Stimulated activated CD4-positive, alpha-beta T cell treated with anti-CD3 and anti-CD28 coated beads, Interleukin-2, amount 100 ng/mL, for 48 hours (primary cell): Measurements from ENCODE around the gene PLBD2.
A peak's percentile ranks its signal among the peaks of the same experiment; 100 is the strongest.
"Not testable (repeated sequence)": the region's sequence is repeated elsewhere in the genome, so short reads cannot be mapped to it uniquely, and the experiment has no call there.

Experiments used
- DNase-seq, 2 donors: peaks; one replicate each; pipeline ENCODE4 v3.0.0-alpha.2; 2020

PLBD2 gene

DNA sequence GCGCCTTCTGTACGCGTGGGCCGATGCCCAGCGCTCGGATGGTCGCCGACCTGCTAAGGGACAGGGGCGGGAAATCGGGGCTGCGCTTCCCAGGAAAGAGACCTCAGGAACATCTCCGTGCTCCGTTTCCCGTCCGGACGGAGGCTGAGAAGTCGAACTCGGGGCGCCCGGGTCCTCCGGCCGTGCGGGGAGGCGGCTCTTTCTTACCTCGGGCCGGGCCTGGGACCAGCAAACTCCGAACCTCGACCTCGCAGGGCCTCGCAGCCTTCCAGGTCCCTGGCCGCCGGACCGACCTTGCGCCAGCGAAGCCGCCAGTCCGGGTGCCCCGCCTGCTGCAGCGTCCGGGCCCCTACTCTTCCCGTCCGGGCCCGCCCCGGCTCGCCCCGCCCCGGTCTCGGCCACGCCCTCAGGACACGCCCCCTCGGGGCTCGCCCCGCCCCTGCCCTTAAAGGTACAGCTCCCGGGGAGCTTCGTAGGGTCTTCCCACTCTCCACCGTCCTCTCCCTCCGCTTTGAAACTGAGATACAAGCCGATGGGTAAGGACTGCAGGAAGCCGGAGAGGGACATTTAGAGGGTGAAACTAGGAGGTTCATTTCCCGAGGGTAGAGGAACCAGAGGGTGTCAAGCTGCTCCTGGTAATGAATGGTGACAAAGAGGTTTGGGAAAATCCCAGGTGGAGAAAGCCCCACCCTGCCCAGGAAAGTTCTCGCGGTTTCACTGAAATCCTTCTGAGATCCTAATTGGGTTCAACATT, 23.4 kb upstream of the PLBD2 start, which contains the start of gene SLC8B1:
Gene SLC8B1, minus strand, starts transcription at position 324 of the 754 bp plus-strand sequence. CDS start 2,231 bp downstream, outside the sequence.
- DNase-seq, result peak; percentile 93 to 96

DNA sequence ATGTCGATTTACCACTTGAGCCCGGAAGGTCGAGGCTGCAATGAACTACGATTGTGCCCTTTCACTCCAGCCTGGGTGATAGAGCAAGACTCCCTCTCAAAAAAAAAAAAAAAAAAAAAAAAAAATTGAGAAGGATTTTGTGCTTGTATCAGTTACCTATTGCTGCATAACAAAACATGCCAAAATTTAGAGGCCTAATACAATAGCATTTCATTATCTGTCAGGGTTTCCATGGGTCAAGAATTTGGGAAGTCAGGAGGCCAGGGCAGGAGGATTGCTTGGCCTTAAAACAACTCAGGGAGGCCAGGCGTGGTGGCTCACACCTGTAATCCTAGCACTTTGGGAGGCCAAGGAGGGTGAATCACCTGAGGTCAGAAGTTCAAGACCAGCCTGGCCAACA, 18.8 kb upstream of the PLBD2 start:
- DNase-seq, result no peak

- no peak for DNase-seq
Observed at GRCh38 chr12:113340061-113340460, 18.3 kb upstream of the PLBD2 start.

GRCh38 chr12:113341535-113341934, 16.9 kb upstream of the PLBD2 start:
- DNase-seq, result no peak

GRCh38 chr12:113345318-113345717, 13.1 kb upstream of the PLBD2 start:
- no peak for DNase-seq

- DNase-seq, result no peak
Observed at GRCh38 chr12:113346353-113346752, 12.0 kb upstream of the PLBD2 start.

DNA sequence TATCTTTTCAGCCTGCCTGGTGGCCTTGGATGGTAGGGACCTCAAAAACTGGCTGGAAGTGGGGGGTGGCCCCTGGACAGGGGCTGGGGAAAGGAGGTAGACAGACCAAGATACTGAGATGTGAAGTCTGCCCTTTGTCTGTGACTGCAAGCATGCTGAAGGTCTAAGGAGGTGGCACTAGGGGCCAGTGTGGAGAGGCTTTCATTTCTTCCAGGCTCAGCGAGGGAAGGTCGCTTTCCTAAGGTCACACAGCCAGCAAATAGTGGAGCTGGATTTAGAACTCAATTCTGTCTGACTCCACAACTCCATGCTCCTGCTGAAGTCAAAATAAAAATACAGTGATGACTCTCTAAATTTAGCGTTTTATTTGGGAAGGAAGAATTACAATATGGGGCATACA, 11.3 kb upstream of the PLBD2 start:
- no peak for DNase-seq

- DNase-seq, result no peak
Observed at GRCh38 chr12:113347892-113348291, 10.5 kb upstream of the PLBD2 start.

DNA sequence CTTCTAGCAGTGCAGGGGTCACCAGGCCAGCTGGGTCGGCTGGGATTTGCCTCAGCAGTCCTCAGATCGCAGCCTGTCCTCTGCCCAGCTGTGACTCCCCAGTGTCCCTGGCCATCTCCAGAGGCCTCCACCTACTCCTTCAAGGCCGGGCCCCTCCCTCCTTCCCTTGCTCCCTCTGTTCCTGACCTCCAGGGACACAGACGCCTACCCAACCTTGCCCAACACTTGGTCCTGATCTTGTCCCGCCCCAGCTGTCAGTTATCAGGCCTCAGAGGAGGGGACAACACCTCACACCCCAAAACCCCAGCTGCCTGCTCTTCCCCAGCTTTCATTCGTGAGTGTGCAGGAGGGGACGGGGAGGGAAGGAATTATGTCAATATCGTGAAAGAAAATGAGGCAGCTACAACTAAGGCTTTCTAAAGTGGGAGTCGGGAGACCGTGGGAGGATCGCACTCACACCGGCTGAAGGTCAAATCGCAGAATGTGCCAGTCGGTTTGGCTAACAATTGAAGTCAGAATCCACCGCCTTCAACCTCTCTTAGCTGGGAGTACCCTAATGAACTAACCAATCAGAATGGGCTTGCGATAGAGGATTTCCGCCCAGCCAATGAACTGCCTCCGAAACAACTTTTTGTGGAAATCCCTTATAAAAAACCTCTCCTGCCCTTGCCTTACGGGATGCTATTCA, 9.4 kb upstream of the PLBD2 start:
- no peak for DNase-seq

DNA sequence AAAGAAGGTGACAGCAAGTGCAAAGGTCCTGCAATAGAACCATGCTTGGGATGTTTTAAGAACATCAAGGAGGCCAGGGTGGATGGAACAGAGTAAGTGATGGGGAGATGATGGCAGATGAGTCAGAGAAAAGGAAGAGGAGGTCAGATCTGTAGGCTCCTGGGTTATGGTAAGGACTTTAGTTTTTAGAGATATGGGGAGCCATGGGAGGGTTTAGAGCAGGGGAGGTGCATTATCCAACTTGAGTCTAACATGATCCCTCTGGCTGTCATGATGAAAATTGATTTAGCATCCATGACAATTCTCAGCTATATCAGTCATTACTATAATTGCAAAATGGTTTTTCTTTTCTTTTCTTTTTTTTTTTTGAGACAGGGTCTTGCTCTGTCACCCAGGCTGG, 7.3 kb upstream of the PLBD2 start:
- DNase-seq, result no peak

DNA sequence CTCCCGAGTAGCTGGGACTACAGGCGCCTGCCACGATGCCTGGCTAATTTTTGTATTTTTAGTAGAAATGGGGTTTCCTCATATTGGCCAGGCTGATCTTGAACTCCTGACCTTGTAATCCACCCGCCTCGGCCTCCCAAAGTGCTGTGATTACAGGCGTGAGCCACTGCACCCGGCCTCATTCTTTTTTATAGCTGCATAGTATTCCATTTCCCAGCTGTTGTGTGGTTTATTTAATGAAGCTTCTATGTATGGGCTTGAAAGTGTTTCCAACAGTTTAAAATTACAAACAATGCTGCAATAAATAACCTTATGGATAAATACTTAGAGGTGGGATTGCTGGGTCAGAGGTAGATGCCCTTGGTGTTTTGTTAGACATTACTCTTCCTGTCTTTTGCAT, 4.2 kb upstream of the PLBD2 start:
- DNase-seq, result not testable (repeated sequence)

GRCh38 chr12:113359133-113359938, 949 bp downstream of the PLBD2 start:
- DNase-seq, result no peak

- DNase-seq, result no peak
Observed at GRCh38 chr12:113359939-113360748, 1.8 kb downstream of the PLBD2 start.

GRCh38 chr12:113361574-113362370, 3.4 kb downstream of the PLBD2 start:
- no peak for DNase-seq

- no peak for DNase-seq
Observed at GRCh38 chr12:113364698-113365097, 6.3 kb downstream of the PLBD2 start.

GRCh38 chr12:113365639-113366395, 7.4 kb downstream of the PLBD2 start:
- DNase-seq, result no peak

GRCh38 chr12:113366827-113367226, 8.4 kb downstream of the PLBD2 start:
- no peak for DNase-seq

- DNase-seq, result no peak
Observed at GRCh38 chr12:113368331-113368730, 9.9 kb downstream of the PLBD2 start.

GRCh38 chr12:113369391-113369985, 11.1 kb downstream of the PLBD2 start:
- DNase-seq, result no peak

DNA sequence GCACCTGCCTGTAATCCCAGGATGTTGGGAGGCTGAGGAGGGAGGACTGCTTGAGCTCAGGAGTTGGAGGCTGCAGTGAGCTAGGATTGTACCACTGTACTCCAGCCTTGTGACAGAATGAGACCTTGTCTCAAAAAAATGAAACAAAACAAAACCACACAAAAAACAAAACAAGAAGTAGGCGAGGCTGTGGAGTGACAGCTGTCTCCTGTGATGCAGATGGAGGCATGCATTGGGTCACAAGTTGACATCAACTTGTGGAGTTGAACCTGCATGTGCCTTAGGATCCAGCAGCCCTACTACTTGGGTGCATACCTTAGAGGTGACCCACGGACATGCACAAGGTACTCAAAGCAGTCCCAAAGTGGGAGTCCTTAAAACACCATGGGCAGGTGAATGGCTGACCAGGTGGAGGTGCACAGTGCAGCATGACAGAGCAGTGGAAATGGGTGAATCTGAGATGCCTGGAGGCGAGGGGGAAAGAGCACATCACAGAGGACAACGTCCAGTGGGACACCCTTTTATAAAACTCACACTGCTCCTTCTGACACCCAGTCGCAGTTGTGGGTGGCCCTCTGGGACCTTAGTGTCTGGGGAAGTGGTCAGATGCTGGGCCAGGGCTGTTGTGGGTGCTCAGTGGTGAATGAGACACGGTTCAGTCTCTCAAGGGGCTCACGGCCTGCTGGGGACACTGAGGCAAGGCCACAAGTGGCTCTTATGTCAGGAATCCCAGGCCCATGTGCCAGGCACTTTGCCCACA, 12.7 kb downstream of the PLBD2 start:
- no peak for DNase-seq
